ENCODE data around the gene UFC1.

UFC1 gene

GRCh38 chr1:161198194-161198896 is 44.6 kb downstream of the UFC1 start:
- H3K9me3 ChIP-seq (ENCODE audit: control insufficient read depth, insufficient read depth, low read length) = no peaks in the 10 kb centered on the region
- peak overlapping the region; percentile 44 for H3K9ac ChIP-seq (ENCODE audit: low read depth, low read length)
- H3K36me3 ChIP-seq (ENCODE audit: insufficient read depth, low read length) = peaks cover 4% of the 10 kb centered on the region
- peaks cover 23% of the 10 kb centered on the region for H3K4me1 ChIP-seq (ENCODE audit: insufficient read depth, low read length)

- peak within 1 kb of the TSS; percentile 97 for H3K9ac ChIP-seq (ENCODE audit: low read depth, low read length)
- H3K36me3 ChIP-seq (ENCODE audit: insufficient read depth, low read length) = peaks cover 4% of the 10 kb centered on the region
- H3K9me3 ChIP-seq (ENCODE audit: control insufficient read depth, insufficient read depth, low read length) = no peaks in the 10 kb centered on the region
- H3K4me1 ChIP-seq (ENCODE audit: insufficient read depth, low read length) = peaks cover 23% of the 10 kb centered on the region
Measured at GRCh38 chr1:161198897-161199431, 45.2 kb downstream of the UFC1 start, which contains the start of gene ADAMTS4. ADAMTS4 (minus strand) TSS chr1:161199054; CDS start chr1:161198627, 427 bp downstream.

- Histone ChIP-seq H3K36me3 (ENCODE audit: insufficient read depth, low read length) (peaks cover 4% of the 10 kb centered on the region), H3K9ac (ENCODE audit: low read depth, low read length) (peak overlapping the region; percentile 97), H3K4me1 (ENCODE audit: insufficient read depth, low read length) (peaks cover 23% of the 10 kb centered on the region), H3K9me3 (ENCODE audit: control insufficient read depth, insufficient read depth, low read length) (no peaks in the 10 kb centered on the region)
Measured at GRCh38 chr1:161199506-161200139, 45.8 kb downstream of the UFC1 start.

GRCh38 chr1:161200421-161200991 is 46.7 kb downstream of the UFC1 start:
- Histone ChIP-seq H3K9me3 (ENCODE audit: control insufficient read depth, insufficient read depth, low read length) (no peaks in the 10 kb centered on the region), H3K36me3 (ENCODE audit: insufficient read depth, low read length) (no peaks in the 10 kb centered on the region; the same call in 1 of the 2 replicates), H3K4me1 (ENCODE audit: insufficient read depth, low read length) (peaks cover 23% of the 10 kb centered on the region), H3K9ac (ENCODE audit: low read depth, low read length) (peak overlapping the region; percentile 97)

GRCh38 chr1:161200992-161201835 is 47.4 kb downstream of the UFC1 start:
- peak overlapping the region; percentile 97 for H3K9ac ChIP-seq (ENCODE audit: low read depth, low read length)
- H3K9me3 ChIP-seq (ENCODE audit: control insufficient read depth, insufficient read depth, low read length) = no peaks in the 10 kb centered on the region
- H3K36me3 ChIP-seq (ENCODE audit: insufficient read depth, low read length) = peaks cover under 1% of the 10 kb centered on the region
- H3K4me1 ChIP-seq (ENCODE audit: insufficient read depth, low read length) = peaks cover 23% of the 10 kb centered on the region

GRCh38 chr1:161201836-161202712 is 48.3 kb downstream of the UFC1 start, which contains the start of gene NDUFS2:
NDUFS2 (plus strand) TSS chr1:161202367; CDS start chr1:161202386, 19 bp downstream.
- Histone ChIP-seq H3K9me3 (ENCODE audit: control insufficient read depth, insufficient read depth, low read length) (no peaks in the 10 kb centered on the region), H3K9ac (ENCODE audit: low read depth, low read length) (peak within 1 kb of the TSS; percentile 97), H3K4me1 (ENCODE audit: insufficient read depth, low read length) (peaks cover 23% of the 10 kb centered on the region), H3K36me3 (ENCODE audit: insufficient read depth, low read length) (peaks cover 8% of the 10 kb centered on the region)

GRCh38 chr1:161206411-161207140 is 52.8 kb downstream of the UFC1 start:
- Histone ChIP-seq H3K9me3 (ENCODE audit: control insufficient read depth, insufficient read depth, low read length) (no peaks in the 10 kb centered on the region), H3K9ac (ENCODE audit: low read depth, low read length) (no peak overlapping the region), H3K4me1 (ENCODE audit: insufficient read depth, low read length) (peaks cover 6% of the 10 kb centered on the region), H3K36me3 (ENCODE audit: insufficient read depth, low read length) (peaks cover 26% of the 10 kb centered on the region)

- Histone ChIP-seq H3K9ac (ENCODE audit: low read depth, low read length) (no peak overlapping the region), H3K36me3 (ENCODE audit: insufficient read depth, low read length) (peaks cover 31% of the 10 kb centered on the region), H3K4me1 (ENCODE audit: insufficient read depth, low read length) (peaks cover 5% of the 10 kb centered on the region), H3K9me3 (ENCODE audit: control insufficient read depth, insufficient read depth, low read length) (no peaks in the 10 kb centered on the region)
Measured at GRCh38 chr1:161207173-161207572, 53.4 kb downstream of the UFC1 start.
